Keratinocyte (primary cell): ENCODE data around the gene MYH13.

Experiments
- EZH2 ChIP-seq: IDR thresholded peaks from one replicate; pipeline ENCODE4 v1.6.1; 2012; ENCODE audit warnings: inconsistent platforms, mild to moderate bottlenecking, low read length, moderate library complexity
- TF ChIP-seq, protein P1 (sequence below), 3 experiments: IDR thresholded peaks in 1 of 3; conservative IDR thresholded peaks in 1 of 3; optimal IDR thresholded peaks in 1 of 3; 2 replicates in 2 of 3; 3 replicates in 1 of 3; pipeline versions ENCODE3 to v1.5.1; 2011; ENCODE audit warnings: low read length in 3 of 3, mild to moderate bottlenecking in 3 of 3, moderate library complexity in 2 of 3, control low read depth in 1 of 3, inconsistent platforms in 1 of 3; ENCODE audit not compliant: insufficient read depth in 2 of 3; ENCODE audit errors: extremely low read depth in 1 of 3

- TF ChIP-seq, protein P1, sequence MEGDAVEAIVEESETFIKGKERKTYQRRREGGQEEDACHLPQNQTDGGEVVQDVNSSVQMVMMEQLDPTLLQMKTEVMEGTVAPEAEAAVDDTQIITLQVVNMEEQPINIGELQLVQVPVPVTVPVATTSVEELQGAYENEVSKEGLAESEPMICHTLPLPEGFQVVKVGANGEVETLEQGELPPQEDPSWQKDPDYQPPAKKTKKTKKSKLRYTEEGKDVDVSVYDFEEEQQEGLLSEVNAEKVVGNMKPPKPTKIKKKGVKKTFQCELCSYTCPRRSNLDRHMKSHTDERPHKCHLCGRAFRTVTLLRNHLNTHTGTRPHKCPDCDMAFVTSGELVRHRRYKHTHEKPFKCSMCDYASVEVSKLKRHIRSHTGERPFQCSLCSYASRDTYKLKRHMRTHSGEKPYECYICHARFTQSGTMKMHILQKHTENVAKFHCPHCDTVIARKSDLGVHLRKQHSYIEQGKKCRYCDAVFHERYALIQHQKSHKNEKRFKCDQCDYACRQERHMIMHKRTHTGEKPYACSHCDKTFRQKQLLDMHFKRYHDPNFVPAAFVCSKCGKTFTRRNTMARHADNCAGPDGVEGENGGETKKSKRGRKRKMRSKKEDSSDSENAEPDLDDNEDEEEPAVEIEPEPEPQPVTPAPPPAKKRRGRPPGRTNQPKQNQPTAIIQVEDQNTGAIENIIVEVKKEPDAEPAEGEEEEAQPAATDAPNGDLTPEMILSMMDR (optimal IDR thresholded peaks at IDR 0.05 in 1 of 3, IDR thresholded peaks at IDR 0.05 in 1 of 3, conservative IDR thresholded peaks at IDR 0.05 in 1 of 3; ENCODE audit: extremely low read depth in 1 of 3, insufficient read depth in 2 of 3, low read length in 3 of 3) = no peak
- no peak for TF ChIP-seq EZH2
Measured at GRCh38 chr17:10370016-10370608, 2.7 kb downstream of the MYH13 start.
